NCI-H1436 treated with DMSO at 0.1 percent for 48 hours (cell line): ENCODE data around the gene ABCC5.
"Not testable (repeated sequence)": the region's sequence is repeated elsewhere in the genome, so short reads cannot be mapped to it uniquely, and the experiment has no call there.

Experiments used
- DNase-seq: peaks from one replicate; lab custom pipeline; 2025; lab: John Stamatoyannopoulos, UW

ABCC5 gene

DNA sequence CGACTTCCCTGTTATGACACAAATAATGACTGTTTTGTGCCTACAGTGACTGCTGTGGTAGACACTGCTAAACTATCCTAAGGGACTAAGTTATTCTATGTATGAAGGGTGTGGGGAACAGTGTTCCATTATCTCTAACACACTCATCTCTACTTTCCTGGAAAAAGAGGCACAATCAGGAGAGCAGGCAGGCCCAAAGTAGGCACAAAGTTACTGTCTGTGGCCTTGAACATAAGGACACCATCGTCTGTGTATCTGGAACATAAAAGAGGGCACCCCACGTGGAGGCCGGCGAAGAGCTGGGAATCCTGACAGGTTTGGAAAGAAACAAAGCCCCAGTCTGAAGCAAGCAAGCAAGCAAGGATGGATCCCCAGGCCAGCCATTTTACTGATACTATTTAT, 1.5 kb downstream of the ABCC5 start:
- DNase-seq: no peak

DNA sequence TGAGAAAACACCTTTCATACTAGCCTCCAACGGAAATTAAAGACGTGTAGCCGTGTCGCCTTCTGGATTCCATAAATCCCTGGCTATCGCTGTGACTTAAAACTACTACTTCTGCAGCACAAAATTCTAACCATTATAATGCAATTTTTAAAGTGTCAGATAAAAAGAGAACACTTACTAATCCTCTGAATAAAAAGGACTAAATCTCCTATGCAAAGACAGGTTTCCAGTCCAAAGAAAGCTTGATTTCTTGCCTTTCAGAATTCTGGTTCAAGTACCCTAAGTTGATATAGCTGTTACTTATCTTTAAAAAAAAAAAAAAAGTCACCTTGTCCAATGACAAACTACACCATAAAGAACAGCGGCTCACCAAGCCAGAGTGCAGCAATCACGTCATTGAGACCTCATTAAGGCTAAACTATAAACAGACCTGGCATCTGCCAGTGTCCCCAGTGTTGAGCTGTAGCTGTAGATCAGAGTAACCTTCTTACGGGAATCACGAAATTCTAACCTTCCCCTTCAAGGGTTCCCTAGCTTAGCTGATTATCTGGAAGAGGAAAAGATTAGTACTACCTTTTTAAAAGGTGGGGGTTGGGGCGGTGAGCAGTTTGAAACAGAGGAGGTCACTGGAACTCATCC, 2.2 kb downstream of the ABCC5 start:
- DNase-seq: no peak

GRCh38 chr3:184011937-184012889, 5.5 kb downstream of the ABCC5 start:
- DNase-seq: no peak

DNA sequence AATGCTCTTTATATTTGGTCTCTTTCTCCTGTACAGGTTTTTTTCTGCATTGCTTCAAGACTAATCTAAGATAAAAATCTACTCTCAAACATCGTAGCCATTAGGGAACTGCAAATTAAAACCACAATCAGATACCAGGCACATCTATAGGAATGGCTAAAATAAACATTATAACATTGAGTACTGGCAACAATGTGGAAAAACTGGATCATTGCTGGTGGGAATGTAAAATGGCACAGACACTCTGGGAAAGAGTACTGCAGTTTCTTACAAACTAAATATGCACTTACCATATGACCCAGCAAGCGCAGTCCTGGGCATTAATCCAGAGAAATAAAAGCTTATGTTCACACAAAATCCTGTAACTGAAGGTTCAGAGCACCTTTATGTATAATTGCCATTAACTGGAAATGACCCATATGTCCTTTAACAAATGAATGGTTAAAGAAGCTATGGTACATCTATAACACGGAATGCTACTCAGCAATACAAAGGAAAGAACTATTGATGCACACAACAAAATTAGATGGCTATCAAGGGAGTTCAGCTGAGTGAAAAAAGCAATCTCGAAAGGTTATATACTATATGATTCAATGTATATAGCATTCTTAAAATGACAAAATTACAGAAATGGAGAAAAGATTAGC, 6.3 kb downstream of the ABCC5 start:
- DNase-seq: no peak

GRCh38 chr3:184008161-184008560, 9.5 kb downstream of the ABCC5 start:
- DNase-seq: no peak

GRCh38 chr3:184007143-184007813, 10.4 kb downstream of the ABCC5 start:
- DNase-seq: not testable (repeated sequence)

DNA sequence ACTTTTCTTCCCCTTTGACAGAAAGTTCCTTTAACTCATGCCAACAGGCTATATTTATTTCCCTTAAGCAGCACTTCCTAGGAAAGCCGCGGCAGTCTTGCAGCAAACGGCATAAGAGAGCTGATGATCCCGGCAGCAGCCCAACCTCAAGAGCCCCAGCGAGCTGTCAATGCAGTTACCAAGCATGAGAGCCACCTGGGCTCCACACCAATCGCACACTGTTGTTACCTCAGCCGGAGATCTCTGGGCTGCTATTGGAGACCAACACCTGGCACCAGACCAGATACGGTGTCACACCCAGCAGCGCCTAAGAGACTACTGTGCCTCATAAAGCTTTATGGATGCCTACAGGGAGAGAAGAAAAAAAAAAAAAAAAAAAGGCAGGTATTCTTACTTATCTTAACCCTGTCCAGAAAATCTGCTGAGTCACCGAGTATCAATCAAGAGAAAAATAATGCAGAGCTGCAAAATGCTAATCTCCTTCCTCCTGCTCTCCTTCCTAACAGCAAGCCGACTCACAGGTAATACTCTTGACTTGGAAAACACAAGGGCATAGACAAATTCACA, 11.7 kb downstream of the ABCC5 start:
- DNase-seq: peak; percentile 91

DNA sequence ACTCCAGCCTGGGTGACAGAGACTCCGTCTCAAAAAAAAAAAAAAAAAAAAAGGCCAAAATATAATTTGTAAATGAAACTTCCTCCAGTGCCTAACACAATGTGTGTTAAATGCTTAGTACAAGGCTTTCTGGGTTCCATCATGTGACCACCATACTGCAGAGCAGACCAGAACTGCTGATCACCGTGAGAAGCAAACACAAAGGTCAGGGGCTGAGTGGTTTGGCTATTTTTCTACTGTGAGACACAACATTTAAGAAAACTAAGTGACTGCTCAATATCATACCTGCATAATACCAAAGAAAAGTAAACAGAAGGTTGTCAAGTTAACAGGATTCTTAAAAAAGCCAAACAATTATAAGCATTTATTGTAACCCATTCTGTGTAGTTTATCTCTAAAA, 13.2 kb downstream of the ABCC5 start:
- DNase-seq: no peak

DNA sequence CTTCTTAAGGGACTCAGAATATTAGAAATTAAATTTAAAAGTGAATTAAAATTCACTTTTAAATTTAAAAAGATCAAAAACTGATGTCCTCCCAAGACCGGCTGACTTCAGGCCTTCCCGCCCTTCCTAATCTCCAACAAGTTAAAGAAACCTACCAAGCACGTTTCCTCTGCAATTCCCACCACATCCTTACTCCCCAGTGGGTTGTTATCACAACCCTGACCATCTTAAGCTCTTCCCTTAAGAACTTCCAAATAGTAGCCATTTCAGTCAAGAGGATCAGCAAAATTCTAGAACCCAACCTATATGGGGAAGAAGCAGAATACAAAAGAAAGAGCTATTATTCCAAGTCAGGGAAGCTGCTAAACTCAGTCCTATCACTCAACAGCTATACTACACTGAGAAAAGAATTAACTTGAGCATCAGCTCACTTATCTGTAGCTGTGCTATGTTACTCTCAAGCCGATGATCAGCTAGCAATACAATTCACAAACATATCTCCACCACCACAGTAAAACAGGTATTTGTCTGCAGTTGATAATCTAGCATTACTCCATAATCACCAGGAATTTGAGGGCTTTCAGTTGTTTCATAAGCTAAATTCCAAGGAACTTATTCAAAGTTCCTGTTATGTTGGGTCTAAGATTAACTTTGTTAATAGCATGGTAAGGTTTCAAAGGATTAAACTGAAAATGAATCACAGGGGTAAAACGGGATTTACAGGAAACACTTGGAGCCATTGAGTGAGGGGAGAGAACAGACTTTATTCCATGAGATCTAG, 14.3 kb downstream of the ABCC5 start:
- DNase-seq: no peak

DNA sequence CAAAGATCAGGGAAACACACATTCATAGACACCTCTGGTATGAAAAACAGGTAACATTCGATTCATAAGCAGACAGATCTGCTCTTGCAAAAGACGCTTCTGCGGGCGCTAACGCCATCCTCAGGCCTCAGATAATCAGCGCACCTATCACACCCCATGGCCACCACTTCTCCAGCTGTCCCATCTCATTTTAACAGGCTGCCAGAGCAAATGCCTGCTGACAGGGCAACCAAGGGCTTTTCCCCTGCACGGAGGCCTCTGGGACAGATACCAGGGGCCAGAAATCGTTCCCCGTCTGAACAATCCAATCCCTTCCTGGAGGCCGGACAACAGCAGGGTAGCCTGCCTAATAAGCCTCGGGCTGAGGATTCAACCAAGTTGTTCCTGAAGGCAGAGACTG, 15.2 kb downstream of the ABCC5 start:
- DNase-seq: no peak

GRCh38 chr3:184001761-184002160, 15.9 kb downstream of the ABCC5 start:
- no peak for DNase-seq

- DNase-seq: no peak
These were observed 26.3 kb downstream of the ABCC5 start for GRCh38 chr3:183991403-183991802.

- no peak for DNase-seq
These were observed 29.4 kb downstream of the ABCC5 start for GRCh38 chr3:183988216-183988790.

- DNase-seq: no peak
These were observed 30.6 kb downstream of the ABCC5 start for GRCh38 chr3:183987000-183987600.

GRCh38 chr3:183984749-183985729, 32.6 kb downstream of the ABCC5 start:
- no peak for DNase-seq

DNA sequence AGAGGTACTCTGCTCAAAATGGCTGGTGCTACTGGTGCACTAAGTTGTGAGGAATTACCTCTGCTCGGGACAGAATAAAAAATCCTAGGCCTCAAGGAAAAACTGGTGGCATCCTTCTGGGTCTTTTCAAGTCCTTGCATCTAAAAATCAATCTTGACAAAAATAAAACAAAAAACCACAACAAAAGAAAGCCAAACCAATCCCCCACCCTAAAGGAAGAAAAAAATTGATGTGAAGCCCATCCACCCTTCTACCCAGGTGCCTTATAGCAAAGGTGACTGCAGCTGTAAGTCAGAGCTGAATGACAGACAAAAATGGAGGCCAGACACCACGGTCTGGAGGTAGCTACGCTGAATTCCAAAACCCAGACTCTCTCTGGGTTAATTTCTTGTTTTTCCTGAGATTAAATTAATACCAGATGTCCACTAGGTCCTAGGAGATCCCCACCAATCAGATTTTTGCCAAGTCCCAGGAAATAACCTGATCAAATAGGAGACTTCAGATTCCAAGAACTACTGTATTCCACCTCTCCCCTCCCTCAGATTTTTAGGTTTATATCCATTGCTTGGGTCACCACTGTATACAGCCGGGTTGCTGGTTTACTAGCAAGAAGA, 33.5 kb downstream of the ABCC5 start:
- DNase-seq: no peak

DNA sequence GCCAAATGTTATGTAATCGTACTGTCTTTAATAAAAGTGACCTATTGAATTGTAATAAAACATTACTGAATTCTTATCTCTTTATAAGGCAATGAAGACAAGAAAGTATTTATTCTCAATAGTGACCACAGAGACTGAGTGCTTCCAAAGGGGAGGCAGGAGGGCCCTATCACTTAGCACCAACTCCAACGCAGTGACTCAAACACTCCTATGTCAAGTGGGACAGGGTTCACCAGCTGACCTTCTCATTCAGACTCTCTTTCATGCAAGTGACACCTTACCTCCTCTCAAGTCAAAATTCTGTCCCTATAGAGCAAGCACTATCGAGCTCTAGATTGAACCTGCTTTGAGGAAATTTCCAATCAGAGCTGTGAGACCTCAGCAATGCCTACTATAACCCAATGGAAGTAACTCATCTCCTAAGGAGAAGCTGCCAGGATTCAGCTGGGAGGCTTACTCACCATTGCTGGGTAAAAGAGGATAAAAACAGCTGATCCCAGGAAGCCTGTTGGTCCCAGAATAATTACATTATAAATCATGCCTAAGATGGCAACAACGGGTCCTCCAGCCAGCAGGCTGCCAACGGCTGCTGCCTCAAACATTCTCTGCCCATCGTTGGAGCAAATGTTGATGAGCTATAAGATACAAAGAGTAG, 35.6 kb downstream of the ABCC5 start:
- no peak for DNase-seq

- DNase-seq: no peak
These were observed 37.3 kb downstream of the ABCC5 start for GRCh38 chr3:183980403-183980802.
